GM12878 (cell line): ENCODE measurements around the gene ABHD11. TPM values are rescaled to one million over a fixed set of nuclear protein-coding genes. Genes with fewer than 3 reads are reported as not detected.

Experiments used
- ATAC-seq: fragments of 200-7000 bp; cut with Tn5 transposase; 3 replicates; pipeline ENCODE4 v1.9.1; 2020; ENCODE audit warnings: mild to moderate bottlenecking, moderate library complexity
- BruUV-seq: library from RNA; stranded (reverse); fragments of 400-500 nt; replicated peaks from 2 replicates; lab custom pipeline; 2021; lab: Mats Ljungman, UMichigan
- CTCF ChIA-PET: fragments of 300-600 bp; sonication (Branson Sonifier 250); formaldehyde crosslinking; extraction: SDS; loops from one replicate; lab custom pipeline; 2021; ENCODE audit warnings: inconsistent platforms; lab: Yijun Ruan, JAX
- POLR2A ChIA-PET: fragments of 350-600 bp; formaldehyde crosslinking; extraction: SDS; loops from one replicate; lab custom pipeline; 2021; ENCODE audit warnings: inconsistent platforms; lab: Charles Lee
- RAD21 ChIA-PET: fragments of 300-600 bp; sonication (Branson Sonifier 250); formaldehyde crosslinking; loops from one replicate; lab custom pipeline; 2023; ENCODE audit warnings: antibody characterized with exemption; ENCODE audit not compliant: unreplicated experiment; lab: Charles Lee
- SMC1A ChIA-PET: fragments of 300-600 bp; sonication (Branson Sonifier 250); formaldehyde crosslinking; loops from one replicate; lab custom pipeline; 2023; ENCODE audit not compliant: unreplicated experiment, uncharacterized antibody; lab: Charles Lee
- DNase-seq: peaks from one replicate; pipeline ENCODE4 v3.0.0-alpha.2; 2011; ENCODE audit warnings: low read depth, low spot score
- FAIRE-seq: peaks from 3 replicates; lab custom pipeline; 2011; peaks lifted over from hg19 to GRCh38; lab: Jason Lieb, UNC
- H2AFZ ChIP-seq: 2 replicates; pipeline ENCODE4 v1.6.0; 2011; ENCODE audit warnings: low read depth, low read length, control low read depth; ENCODE audit not compliant: control insufficient read depth
- H3K27ac ChIP-seq: 2 replicates; pipeline ENCODE4 v1.5.1; 2011; ENCODE audit warnings: control low read depth; ENCODE audit not compliant: control insufficient read depth, insufficient read depth
- H3K27me3 ChIP-seq, 2 experiments: replicated peaks in 1 of 2; 2 replicates each; pipeline versions ENCODE4 v1.6.0 to v1.6.1; 2011; ENCODE audit warnings: low read length in 1 of 2; ENCODE audit not compliant: control insufficient read depth in 2 of 2, insufficient read depth in 2 of 2
- H3K36me3 ChIP-seq, 2 experiments: 2 replicates each; pipeline ENCODE4 v1.5.1; 2011; ENCODE audit warnings: low read length in 1 of 2; ENCODE audit not compliant: control insufficient read depth in 2 of 2, insufficient read depth in 2 of 2
- H3K4me1 ChIP-seq: 2 replicates; pipeline ENCODE4 v1.6.1; 2011; ENCODE audit warnings: mild to moderate bottlenecking, low read length, moderate library complexity, mixed read lengths; ENCODE audit not compliant: control insufficient read depth, insufficient read depth
- H3K4me2 ChIP-seq: 2 replicates; pipeline ENCODE4 v1.6.0; 2011; ENCODE audit warnings: control low read depth; ENCODE audit not compliant: control insufficient read depth, insufficient read depth
- H3K4me3 ChIP-seq: fragments of 200-600 bp; sonication (generic); 2 replicates; pipeline ENCODE4 v1.5.1; 2016
- H3K79me2 ChIP-seq: 2 replicates; pipeline ENCODE4 v1.6.0; 2011; ENCODE audit warnings: low read length; ENCODE audit not compliant: control insufficient read depth, insufficient read depth
- H3K9ac ChIP-seq: 2 replicates; pipeline ENCODE4 v1.8.0; 2011; ENCODE audit warnings: low read length, control low read depth, mixed read lengths; ENCODE audit not compliant: control insufficient read depth, insufficient read depth
- H3K9me3 ChIP-seq: replicated peaks from 3 replicates; pipeline ENCODE4 v1.5.1; 2011; ENCODE audit warnings: mild to moderate bottlenecking, low read length; ENCODE audit not compliant: control insufficient read depth, insufficient read depth
- H4K20me1 ChIP-seq: 2 replicates; pipeline ENCODE4 v1.6.0; 2011; ENCODE audit not compliant: control insufficient read depth, insufficient read depth
- ASH2L ChIP-seq: fragments of 300-600, 200-600 bp; sonication (generic); IDR thresholded peaks from 2 replicates; pipeline ENCODE4 v1.6.1; 2017; ENCODE audit warnings: low read depth, mild to moderate bottlenecking, borderline replicate concordance
- CBX5 ChIP-seq: sonication (generic); IDR thresholded peaks from 2 replicates; pipeline ENCODE4 v1.6.1; 2016; ENCODE audit warnings: low read depth, moderate library complexity, mild to moderate bottlenecking, inconsistent platforms
- HDAC2 ChIP-seq: fragments of 200-600 bp; sonication (generic); IDR thresholded peaks from 2 replicates; pipeline ENCODE4 v1.6.1; 2017
- HDAC6 ChIP-seq: fragments of 200-600 bp; sonication (generic); IDR thresholded peaks from one replicate; pipeline ENCODE4 v1.8.0; 2017; ENCODE audit warnings: antibody characterized with exemption; ENCODE audit not compliant: unreplicated experiment
- IKZF2 ChIP-seq, 2 experiments: fragments of 450-650 bp; IDR thresholded peaks; 2 replicates each; pipeline ENCODE4 v1.6.1; 2017; ENCODE audit warnings: mild to moderate bottlenecking in 2 of 2, moderate library complexity in 2 of 2
- IRF5 ChIP-seq: fragments of 450-650 bp; IDR thresholded peaks from 2 replicates; pipeline ENCODE4 v1.6.1; 2017; ENCODE audit warnings: borderline replicate concordance
- JUNB ChIP-seq: IDR thresholded peaks from 2 replicates; pipeline ENCODE4 v1.6.1; 2016; ENCODE audit warnings: antibody characterized with exemption, mild to moderate bottlenecking
- MTA3 ChIP-seq: IDR thresholded peaks from 2 replicates; pipeline ENCODE4 v1.6.1; 2012; ENCODE audit warnings: low read length, inconsistent platforms, borderline replicate concordance
- PAX8 ChIP-seq: fragments of 450-650 bp; IDR thresholded peaks from 2 replicates; pipeline ENCODE4 v1.6.1; 2017; ENCODE audit warnings: mild to moderate bottlenecking, moderate library complexity
- POLR2AphosphoS5 ChIP-seq: IDR thresholded peaks from 2 replicates; pipeline ENCODE4 v1.6.1; 2011; ENCODE audit warnings: mild to moderate bottlenecking, low read length, inconsistent platforms
- PRDM15 ChIP-seq: fragments of 450-650 bp; formaldehyde crosslinking; IDR thresholded peaks from 2 replicates; pipeline ENCODE4 v1.4.0; 2020; ENCODE audit warnings: mild to moderate bottlenecking, moderate library complexity
- ZBTB33 ChIP-seq: fragments of 450-650 bp; IDR thresholded peaks from 2 replicates; pipeline ENCODE4 v1.6.1; 2017; ENCODE audit warnings: mild to moderate bottlenecking
- WGBS: methylation state at CpG from one replicate; pipeline ENCODE4 v1.1.6; 2016; ENCODE audit warnings: low lambda C conversion rate; ENCODE audit not compliant: insufficient replicate concordance, insufficient coverage; ENCODE audit errors: missing lambda C conversion rate; 5-methylcytosine and 5-hydroxymethylcytosine counted together
- in situ Hi-C: fragments of 300-500 bp; cut with MboI; formaldehyde crosslinking; loops from 9 replicates; pipeline ENCODE4 v1.14.3; 2018; ENCODE audit warnings: mixed read lengths
- intact Hi-C: fragments of 100-400 bp; cut with micrococcal nuclease; formaldehyde crosslinking; loops from one replicate; pipeline ENCODE4 v1.14.2; 2022; ENCODE audit not compliant: unreplicated experiment
- polyA plus RNA-seq, 11 experiments: library from polyadenylated mRNA; depleted of rRNA in 4 of 11; unstranded in 6 of 11; stranded (reverse) in 5 of 11; fragments of >200 nt; fragmentation: Nextera tagmentation in 4 of 11; fragmentation: Illumina TruSeq in 1 of 11; extraction: Ambion mirVana in 4 of 11; extraction: Trizol in 1 of 11; gene quantifications; 1 replicate in 1 of 11; 2 replicates in 10 of 11; pipeline versions ENCODE4 v1.2.1 to v1.2.3, GENCODE V29; 2011 to 2016; ENCODE audit warnings: inconsistent platforms in 2 of 11, missing spikeins in 2 of 11, low read depth in 1 of 11
- total RNA-seq, 4 experiments: library from RNA; depleted of rRNA in 3 of 4; stranded (reverse); fragments of >200 nt in 3 of 4; fragmentation: Illumina TruSeq in 1 of 4; extraction: Trizol in 1 of 4; gene quantifications; 2 replicates each; pipeline versions ENCODE4 v1.2.1 to v1.2.3, GENCODE V29; 2013 to 2021
- TF ChIP-seq, protein P1 (sequence below): fragments of 150-350 bp; IDR thresholded peaks from 2 replicates; pipeline ENCODE4 v1.6.1; 2014; ENCODE audit warnings: mild to moderate bottlenecking, low read depth, low read length
- TF ChIP-seq, protein P2 (sequence below): fragments of 450-650 bp; conservative IDR thresholded peaks from 2 replicates; pipeline ENCODE4 v1.6.1; 2017; ENCODE audit warnings: mild to moderate bottlenecking, moderate library complexity

ABHD11 gene
- total and polyA plus RNA-seq, 10 of the 15 experiments (the other 5 are each of a cell fraction or from before 2014, with no cell fraction given), result 2.8 to 24.8 (median 10.1) TPM

- WGBS, result 75% methylated on average over 17 of the region's 18 CpGs
- ChIA-PET SMC1A (no interaction called here), POLR2A (no interaction called here), CTCF (interaction anchor here (1.0 to 1.8 kb wide), 4 partner anchors 8 to 33 kb away, joined by 3 to 6 read pairs (median 4); no protein-coding TSS in a partner anchor), RAD21 (no interaction called here)
- in situ Hi-C loops (no loop called here), intact Hi-C loops (no loop called here)
- BruUV-seq, result no TSS peak
- FAIRE-seq (no peak), DNase-seq (no peak), ATAC-seq (no peak)
- no peak for TF ChIP-seq ASH2L
- TF ChIP-seq, protein P1, sequence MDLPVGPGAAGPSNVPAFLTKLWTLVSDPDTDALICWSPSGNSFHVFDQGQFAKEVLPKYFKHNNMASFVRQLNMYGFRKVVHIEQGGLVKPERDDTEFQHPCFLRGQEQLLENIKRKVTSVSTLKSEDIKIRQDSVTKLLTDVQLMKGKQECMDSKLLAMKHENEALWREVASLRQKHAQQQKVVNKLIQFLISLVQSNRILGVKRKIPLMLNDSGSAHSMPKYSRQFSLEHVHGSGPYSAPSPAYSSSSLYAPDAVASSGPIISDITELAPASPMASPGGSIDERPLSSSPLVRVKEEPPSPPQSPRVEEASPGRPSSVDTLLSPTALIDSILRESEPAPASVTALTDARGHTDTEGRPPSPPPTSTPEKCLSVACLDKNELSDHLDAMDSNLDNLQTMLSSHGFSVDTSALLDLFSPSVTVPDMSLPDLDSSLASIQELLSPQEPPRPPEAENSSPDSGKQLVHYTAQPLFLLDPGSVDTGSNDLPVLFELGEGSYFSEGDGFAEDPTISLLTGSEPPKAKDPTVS, result no peak
- TF ChIP-seq IRF5, result no peak
- no peak for TF ChIP-seq ZBTB33
- TF ChIP-seq PRDM15 (CRISPR knock-in tag), result no peak
- TF ChIP-seq IKZF2 (IDR thresholded peaks at IDR 0.05), result no peak
- TF ChIP-seq, protein P2, sequence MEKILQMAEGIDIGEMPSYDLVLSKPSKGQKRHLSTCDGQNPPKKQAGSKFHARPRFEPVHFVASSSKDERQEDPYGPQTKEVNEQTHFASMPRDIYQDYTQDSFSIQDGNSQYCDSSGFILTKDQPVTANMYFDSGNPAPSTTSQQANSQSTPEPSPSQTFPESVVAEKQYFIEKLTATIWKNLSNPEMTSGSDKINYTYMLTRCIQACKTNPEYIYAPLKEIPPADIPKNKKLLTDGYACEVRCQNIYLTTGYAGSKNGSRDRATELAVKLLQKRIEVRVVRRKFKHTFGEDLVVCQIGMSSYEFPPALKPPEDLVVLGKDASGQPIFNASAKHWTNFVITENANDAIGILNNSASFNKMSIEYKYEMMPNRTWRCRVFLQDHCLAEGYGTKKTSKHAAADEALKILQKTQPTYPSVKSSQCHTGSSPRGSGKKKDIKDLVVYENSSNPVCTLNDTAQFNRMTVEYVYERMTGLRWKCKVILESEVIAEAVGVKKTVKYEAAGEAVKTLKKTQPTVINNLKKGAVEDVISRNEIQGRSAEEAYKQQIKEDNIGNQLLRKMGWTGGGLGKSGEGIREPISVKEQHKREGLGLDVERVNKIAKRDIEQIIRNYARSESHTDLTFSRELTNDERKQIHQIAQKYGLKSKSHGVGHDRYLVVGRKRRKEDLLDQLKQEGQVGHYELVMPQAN, result no peak
- no peak for TF ChIP-seq PAX8
- TF ChIP-seq HDAC2, result no peak
- no peak for TF ChIP-seq HDAC6
- TF ChIP-seq JUNB, result no peak
- no peak for TF ChIP-seq POLR2AphosphoS5
- no peak for TF ChIP-seq CBX5
- TF ChIP-seq MTA3, result no peak
- no peak overlapping the region for H3K9ac ChIP-seq
- H3K9me3 ChIP-seq, result no peaks in the 10 kb centered on the region
- H3K4me1 ChIP-seq, result no peaks in the 10 kb centered on the region
- peaks cover 2 to 15% of the 10 kb centered on the region in 2 experiments for H3K36me3 ChIP-seq
- no peaks in the 10 kb centered on the region for H3K27me3 ChIP-seq
- no peak overlapping the region for H3K4me2 ChIP-seq
- H4K20me1 ChIP-seq, result no peaks in the 10 kb centered on the region
- H2AFZ ChIP-seq, result no peak overlapping the region
- H3K4me3 ChIP-seq, result no peak overlapping the region
- no peak overlapping the region for H3K27ac ChIP-seq
- H3K79me2 ChIP-seq, result no peaks in the 10 kb centered on the region
These were observed 35.9 kb downstream of the ABHD11 start for GRCh38 chr7:73702665-73703064.
